SK-N-SH (cell line): ENCODE data around the gene CCDC154. TPM values are rescaled to one million over a fixed set of nuclear protein-coding genes. Genes with fewer than 3 reads are reported as not detected.
"Not testable (repeated sequence)": the region's sequence is repeated elsewhere in the genome, so short reads cannot be mapped to it uniquely, and the experiment has no call there.

Experiments used
- CTCF ChIA-PET: fragments of 300-600, 350-600 bp; formaldehyde crosslinking; extraction: SDS; loops from one replicate; lab custom pipeline; 2021; lab: Yijun Ruan, JAX
- POLR2A ChIA-PET: fragments of 350-600 bp; sonication (Branson Sonifier 250); formaldehyde crosslinking; extraction: SDS; loops from one replicate; lab custom pipeline; 2020; ENCODE audit warnings: antibody characterized with exemption, inconsistent platforms; lab: Yijun Ruan, JAX
- DNase-seq: peaks from one replicate; pipeline ENCODE4 v3.0.0; 2012
- H2AFZ ChIP-seq: fragments of 200-600 bp; sonication (generic); 2 replicates; pipeline ENCODE4 v1.8.1; 2016; ENCODE audit warnings: antibody characterized with exemption, mild to moderate bottlenecking, low read depth
- H3F3A ChIP-seq: fragments of 200-600 bp; sonication (generic); replicated peaks from 2 replicates; pipeline ENCODE3; 2016; ENCODE audit warnings: antibody characterized with exemption, mild to moderate bottlenecking; ENCODE audit not compliant: insufficient read depth
- H3K27ac ChIP-seq, 2 experiments: fragments of 200-500 bp in 1 of 2; fragments of 200-600 bp in 1 of 2; sonication (Bioruptor generic) in 1 of 2; sonication (generic), shearing (Covaris generic) in 1 of 2; 2 replicates each; pipeline versions ENCODE4 v1.5.1 to v1.6.1; 2014 to 2016; ENCODE audit warnings: low read depth in 2 of 2, inconsistent platforms in 1 of 2, low read length in 1 of 2, mild to moderate bottlenecking in 1 of 2, mixed read lengths in 1 of 2
- H3K27me3 ChIP-seq: fragments of 200-600 bp; sonication (generic), shearing (Covaris generic); 2 replicates; pipeline ENCODE4 v1.6.1; 2016; ENCODE audit warnings: mixed run types; ENCODE audit not compliant: insufficient read depth
- H3K36me3 ChIP-seq, 2 experiments: fragments of 200-500 bp in 1 of 2; fragments of 200-600 bp in 1 of 2; sonication (Bioruptor generic) in 1 of 2; sonication (generic) in 1 of 2; replicated peaks in 1 of 2; 2 replicates each; pipeline versions ENCODE3 to v1.5.1; 2014 to 2016; ENCODE audit warnings: low read length in 1 of 2, mild to moderate bottlenecking in 1 of 2; ENCODE audit not compliant: insufficient read depth in 2 of 2, control insufficient read depth in 1 of 2
- H3K4me1 ChIP-seq, 2 experiments: fragments of 200-500 bp in 1 of 2; fragments of 200-600 bp in 1 of 2; sonication (Bioruptor generic) in 1 of 2; sonication (generic), shearing (Covaris generic) in 1 of 2; 2 replicates each; pipeline versions ENCODE4 v1.5.1 to v1.6.1; 2014 to 2016; ENCODE audit warnings: low read depth in 1 of 2, low read length in 1 of 2, mixed run types in 1 of 2; ENCODE audit not compliant: insufficient read depth in 2 of 2, control insufficient read depth in 1 of 2
- H3K4me2 ChIP-seq: fragments of 200-600 bp; sonication (generic), shearing (Covaris generic); 2 replicates; pipeline ENCODE4 v1.6.1; 2017; ENCODE audit warnings: mixed run types
- H3K4me3 ChIP-seq, 2 experiments: fragments of 200-500 bp in 1 of 2; fragments of 200-600 bp in 1 of 2; sonication (Bioruptor generic) in 1 of 2; sonication (generic), shearing (Covaris generic) in 1 of 2; 2 replicates each; pipeline versions ENCODE4 v1.5.1 to v1.8.1; 2014 to 2016; ENCODE audit warnings: low read depth in 2 of 2, inconsistent platforms in 1 of 2, low read length in 1 of 2, mild to moderate bottlenecking in 1 of 2, mixed read lengths in 1 of 2, moderate library complexity in 1 of 2
- H3K79me2 ChIP-seq: fragments of 200-600 bp; sonication (generic); 2 replicates; pipeline ENCODE4 v1.8.1; 2017; ENCODE audit warnings: mild to moderate bottlenecking; ENCODE audit not compliant: insufficient read depth
- H3K9ac ChIP-seq: fragments of 200-600 bp; sonication (generic); 2 replicates; pipeline ENCODE4 v1.6.1; 2017; ENCODE audit warnings: mixed run types
- H3K9me2 ChIP-seq: fragments of 200-600 bp; sonication (generic); 2 replicates; pipeline ENCODE4 v1.6.1; 2017; ENCODE audit warnings: mixed run types
- H3K9me3 ChIP-seq: fragments of 200-600 bp; sonication (generic); 2 replicates; pipeline ENCODE4 v1.6.1; 2017; ENCODE audit warnings: mixed run types, mild to moderate bottlenecking, moderate library complexity
- H4K20me1 ChIP-seq: fragments of 200-600 bp; sonication (generic); 2 replicates; pipeline ENCODE4 v1.6.1; 2017; ENCODE audit warnings: mild to moderate bottlenecking, mixed run types; ENCODE audit not compliant: insufficient read depth
- FOXJ3 ChIP-seq: sonication (generic); formaldehyde crosslinking; IDR thresholded peaks from 2 replicates; pipeline ENCODE4 v1.5.1; 2020; ENCODE audit warnings: mild to moderate bottlenecking, missing genetic modification reagents
- JUND ChIP-seq: IDR thresholded peaks from 2 replicates; pipeline ENCODE4 v1.4.0; 2012
- RXRA ChIP-seq: IDR thresholded peaks from 2 replicates; pipeline ENCODE4 v1.4.0; 2012; ENCODE audit warnings: low read depth, mild to moderate bottlenecking, borderline replicate concordance
- SMC3 ChIP-seq: IDR thresholded peaks from 2 replicates; pipeline ENCODE4 v1.6.1; 2012; ENCODE audit warnings: low read depth, low read length, improper control_type of control experiment
- TAF1 ChIP-seq: IDR thresholded peaks from 2 replicates; pipeline ENCODE4 v1.6.1; 2012; ENCODE audit warnings: low read depth, mild to moderate bottlenecking, low read length, moderate library complexity, borderline replicate concordance
- TEAD4 ChIP-seq: IDR thresholded peaks from 2 replicates; pipeline ENCODE4 v1.4.0; 2012; ENCODE audit warnings: mild to moderate bottlenecking, borderline replicate concordance; ENCODE audit not compliant: insufficient read depth
- USF1 ChIP-seq: IDR thresholded peaks from 2 replicates; pipeline ENCODE4 v1.4.0; 2012; ENCODE audit warnings: low read depth, borderline replicate concordance
- USF2 ChIP-seq: fragments of 150-350 bp; IDR thresholded peaks from 2 replicates; pipeline ENCODE4 v1.6.1; 2017; ENCODE audit warnings: antibody characterized with exemption, low read length, low read depth, borderline replicate concordance
- WGBS: methylation state at CpG from one replicate; pipeline ENCODE4 v1.1.6; 2017; ENCODE audit warnings: low lambda C conversion rate; 5-methylcytosine and 5-hydroxymethylcytosine counted together
- polyA plus RNA-seq, 3 experiments: library from polyadenylated mRNA; depleted of rRNA; stranded (reverse); fragments of >200 nt; gene quantifications; 2 replicates each; pipeline ENCODE4 v1.2.3, GENCODE V29; 2012
- TF ChIP-seq, protein P1 (sequence below): IDR thresholded peaks from 2 replicates; pipeline ENCODE4 v1.6.1; 2012; ENCODE audit warnings: mild to moderate bottlenecking, low read depth, low read length, moderate library complexity

The CCDC154 gene
- polyA plus RNA-seq, 1 of the 3 experiments (the other 2 are of a cell fraction) = 0.35 TPM

GRCh38 chr16:1470481-1471251 lies 26.3 kb upstream of the CCDC154 start (continued):
- no peak for TF ChIP-seq USF2
- TF ChIP-seq FOXJ3 (CRISPR knock-in tag) = no peak

DNA sequence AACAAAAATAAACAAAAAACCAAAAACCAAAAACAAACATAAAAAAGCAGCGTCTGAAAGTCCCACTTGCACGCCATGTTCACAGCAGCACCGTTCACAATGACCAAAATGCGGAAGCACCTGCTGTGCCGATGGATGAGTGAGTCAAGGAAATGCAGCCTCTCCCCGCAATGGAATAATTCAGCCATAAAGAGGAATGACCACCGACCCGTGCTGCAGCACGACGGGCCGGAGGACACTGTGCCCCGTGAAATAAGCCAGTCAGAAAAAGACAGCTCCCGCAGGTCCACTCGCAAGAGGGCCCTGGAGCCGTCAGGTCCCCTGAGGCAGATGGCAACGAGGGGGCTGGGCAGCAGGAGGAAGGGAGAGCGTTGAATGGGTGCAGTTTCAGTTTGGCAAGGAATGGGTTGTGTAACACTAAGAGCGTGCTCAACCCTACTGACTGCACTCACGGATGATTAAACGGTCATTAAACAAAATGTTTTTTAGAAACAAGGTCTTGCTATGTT lies 25.4 kb upstream of the CCDC154 start:
- ChIA-PET CTCF (no interaction called here), POLR2A (no interaction called here)
- no peak overlapping the region for H2AFZ ChIP-seq
- no peak overlapping the region for H3K9ac ChIP-seq
- TF ChIP-seq USF1 (no peak), USF2 (no peak), JUND (no peak), TAF1 (no peak), SMC3 (no peak), TEAD4 (no peak), RXRA (no peak)
- TF ChIP-seq, protein P1, sequence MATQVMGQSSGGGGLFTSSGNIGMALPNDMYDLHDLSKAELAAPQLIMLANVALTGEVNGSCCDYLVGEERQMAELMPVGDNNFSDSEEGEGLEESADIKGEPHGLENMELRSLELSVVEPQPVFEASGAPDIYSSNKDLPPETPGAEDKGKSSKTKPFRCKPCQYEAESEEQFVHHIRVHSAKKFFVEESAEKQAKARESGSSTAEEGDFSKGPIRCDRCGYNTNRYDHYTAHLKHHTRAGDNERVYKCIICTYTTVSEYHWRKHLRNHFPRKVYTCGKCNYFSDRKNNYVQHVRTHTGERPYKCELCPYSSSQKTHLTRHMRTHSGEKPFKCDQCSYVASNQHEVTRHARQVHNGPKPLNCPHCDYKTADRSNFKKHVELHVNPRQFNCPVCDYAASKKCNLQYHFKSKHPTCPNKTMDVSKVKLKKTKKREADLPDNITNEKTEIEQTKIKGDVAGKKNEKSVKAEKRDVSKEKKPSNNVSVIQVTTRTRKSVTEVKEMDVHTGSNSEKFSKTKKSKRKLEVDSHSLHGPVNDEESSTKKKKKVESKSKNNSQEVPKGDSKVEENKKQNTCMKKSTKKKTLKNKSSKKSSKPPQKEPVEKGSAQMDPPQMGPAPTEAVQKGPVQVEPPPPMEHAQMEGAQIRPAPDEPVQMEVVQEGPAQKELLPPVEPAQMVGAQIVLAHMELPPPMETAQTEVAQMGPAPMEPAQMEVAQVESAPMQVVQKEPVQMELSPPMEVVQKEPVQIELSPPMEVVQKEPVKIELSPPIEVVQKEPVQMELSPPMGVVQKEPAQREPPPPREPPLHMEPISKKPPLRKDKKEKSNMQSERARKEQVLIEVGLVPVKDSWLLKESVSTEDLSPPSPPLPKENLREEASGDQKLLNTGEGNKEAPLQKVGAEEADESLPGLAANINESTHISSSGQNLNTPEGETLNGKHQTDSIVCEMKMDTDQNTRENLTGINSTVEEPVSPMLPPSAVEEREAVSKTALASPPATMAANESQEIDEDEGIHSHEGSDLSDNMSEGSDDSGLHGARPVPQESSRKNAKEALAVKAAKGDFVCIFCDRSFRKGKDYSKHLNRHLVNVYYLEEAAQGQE = no peak
- H3K9me2 ChIP-seq = no peaks in the 10 kb centered on the region
- no peaks in the 10 kb centered on the region for H3F3A ChIP-seq
- H4K20me1 ChIP-seq = peaks cover 11% of the 10 kb centered on the region; the same call in 1 of the 2 replicates
- no peak overlapping the region for H3K27ac ChIP-seq
- no peaks in the 10 kb centered on the region for H3K9me3 ChIP-seq
- H3K4me3 ChIP-seq = no peak overlapping the region
- H3K4me1 ChIP-seq = peaks cover 5 to 7% of the 10 kb centered on the region in 2 experiments; a peak in 2 of 4 replicates
- no peaks in the 10 kb centered on the region for H3K36me3 ChIP-seq
- no peak for DNase-seq
- peaks cover 79% of the 10 kb centered on the region for H3K79me2 ChIP-seq
- 92% methylated on average over 20 of the region's 20 CpGs for WGBS
- no peak overlapping the region for H3K4me2 ChIP-seq
- H3K27me3 ChIP-seq = no peaks in the 10 kb centered on the region

GRCh38 chr16:1469141-1469540 lies 24.8 kb upstream of the CCDC154 start:
- H3K4me2 ChIP-seq, H3K27me3 ChIP-seq, H3K36me3 ChIP-seq, H2AFZ ChIP-seq, POLR2A ChIA-PET, H3K9ac ChIP-seq, H3K4me3 ChIP-seq, H3K4me1 ChIP-seq, H3K9me2 ChIP-seq, H3K9me3 ChIP-seq, H3F3A ChIP-seq, H3K27ac ChIP-seq, DNase-seq, CTCF ChIA-PET: not testable (repeated sequence)
- Histone ChIP-seq H3K79me2 (peaks cover 73% of the 10 kb centered on the region), H4K20me1 (peaks cover 11% of the 10 kb centered on the region; the same call in 1 of the 2 replicates)
- 81% methylated on average over 5 of the region's 5 CpGs for WGBS
